ENCODE measurements around the gene PYGL. TPM values are rescaled to one million over a fixed set of nuclear protein-coding genes. Genes with fewer than 3 reads are reported as not detected.

PYGL gene
- total and polyA plus RNA-seq, 2 donors from 2014 or later = 12.3 to 40.3 TPM

- Histone ChIP-seq H3K9me3 (ENCODE audit: control insufficient read depth in 2 of 3, insufficient read depth in 1 of 3, low read length in 3 of 3) (no peaks in the 10 kb centered on the region), H3K36me3 (ENCODE audit: control insufficient read depth in 2 of 3, insufficient read depth in 3 of 3, low read length in 3 of 3) (no peaks in the 10 kb centered on the region), H3K9ac (ENCODE audit: low read length in 3 of 3) (no peak overlapping the region), H3K27ac (ENCODE audit: low read depth in 2 of 2, low read length in 2 of 2) (no peak overlapping the region), H3K4me3 (ENCODE audit: low read length in 3 of 3) (no peak overlapping the region), H3K27me3 (ENCODE audit: control insufficient read depth, insufficient read depth, low read length) (no peaks in the 10 kb centered on the region), H3K4me1 (ENCODE audit: control insufficient read depth in 2 of 3, insufficient read depth in 2 of 3, low read depth in 1 of 3, low read length in 3 of 3) (no peaks in the 10 kb centered on the region)
- FAIRE-seq (no peak), DNase-seq (no peak)
- TF ChIP-seq CTCF (IDR thresholded peaks at IDR 0.05; ENCODE audit: borderline replicate concordance, extremely low read depth, insufficient read depth) = no peak
- intact Hi-C loops (cut with DNase I) = no loop called here
Observed at GRCh38 chr14:50984036-50984710, 39.9 kb upstream of the PYGL start.

GRCh38 chr14:50979941-50980850 lies 35.9 kb upstream of the PYGL start:
- H3K36me3 ChIP-seq (ENCODE audit: control insufficient read depth in 2 of 3, insufficient read depth in 3 of 3, low read length in 3 of 3) = no peaks in the 10 kb centered on the region
- no peaks in the 10 kb centered on the region for H3K4me1 ChIP-seq (ENCODE audit: control insufficient read depth in 2 of 3, insufficient read depth in 2 of 3, low read depth in 1 of 3, low read length in 3 of 3)
- no peak for DNase-seq
- no peak overlapping the region for H3K27ac ChIP-seq (ENCODE audit: low read depth in 2 of 2, low read length in 2 of 2)
- no peak for TF ChIP-seq CTCF (IDR thresholded peaks at IDR 0.05; ENCODE audit: borderline replicate concordance, extremely low read depth, insufficient read depth)
- H3K9me3 ChIP-seq (ENCODE audit: control insufficient read depth in 2 of 3, insufficient read depth in 1 of 3, low read length in 3 of 3) = no peaks in the 10 kb centered on the region
- intact Hi-C loops (cut with DNase I) = no loop called here
- no peak overlapping the region for H3K4me3 ChIP-seq (ENCODE audit: low read length in 3 of 3)
- FAIRE-seq = no peak
- H3K9ac ChIP-seq (ENCODE audit: low read length in 3 of 3) = no peak overlapping the region
- H3K27me3 ChIP-seq (ENCODE audit: control insufficient read depth, insufficient read depth, low read length) = no peaks in the 10 kb centered on the region

- no peaks in the 10 kb centered on the region for H3K9me3 ChIP-seq (ENCODE audit: control insufficient read depth in 2 of 3, insufficient read depth in 1 of 3, low read length in 3 of 3)
- no peak for FAIRE-seq
- H3K9ac ChIP-seq (ENCODE audit: low read length in 3 of 3) = no peak overlapping the region
Observed at GRCh38 chr14:50978888-50979287, 34.6 kb upstream of the PYGL start.

More at GRCh38 chr14:50978888-50979287, 34.6 kb upstream of the PYGL start:
- Histone ChIP-seq H3K36me3 (ENCODE audit: control insufficient read depth in 2 of 3, insufficient read depth in 3 of 3, low read length in 3 of 3) (no peaks in the 10 kb centered on the region), H3K27me3 (ENCODE audit: control insufficient read depth, insufficient read depth, low read length) (no peaks in the 10 kb centered on the region), H3K27ac (ENCODE audit: low read depth in 2 of 2, low read length in 2 of 2) (no peak overlapping the region), H3K4me3 (ENCODE audit: low read length in 3 of 3) (no peak overlapping the region), H3K4me1 (ENCODE audit: control insufficient read depth in 2 of 3, insufficient read depth in 2 of 3, low read depth in 1 of 3, low read length in 3 of 3) (no peaks in the 10 kb centered on the region)
- DNase-seq = no peak
- intact Hi-C loops (cut with DNase I) = no loop called here
- TF ChIP-seq CTCF (IDR thresholded peaks at IDR 0.05; ENCODE audit: borderline replicate concordance, extremely low read depth, insufficient read depth) = no peak

Data from kidney (tissue), 14 donors.